Middle frontal gyrus (tissue), 1 donor: Measurements from ENCODE around the gene SYNE1.
"Not testable (repeated sequence)": the region's sequence is repeated elsewhere in the genome, so short reads cannot be mapped to it uniquely, and the experiment has no call there.

Experiments used
- DNase-seq: peaks from one replicate; pipeline ENCODE4 v3.0.0-alpha.2; 2015; ENCODE audit warnings: low spot score; ENCODE audit errors: extremely low spot score

Gene SYNE1

GRCh38 chr6:152566103-152566875, 70.9 kb downstream of the SYNE1 start:
- DNase-seq = no peak

GRCh38 chr6:152563177-152563576, 74.0 kb downstream of the SYNE1 start:
- no peak for DNase-seq

GRCh38 chr6:152558798-152559197, 78.4 kb downstream of the SYNE1 start:
- DNase-seq = not testable (repeated sequence)

GRCh38 chr6:152557502-152557901, 79.7 kb downstream of the SYNE1 start:
- DNase-seq = no peak

- no peak for DNase-seq
Observed at GRCh38 chr6:152554851-152555250, 82.3 kb downstream of the SYNE1 start.

- DNase-seq = no peak
Observed at GRCh38 chr6:152552616-152553209, 84.4 kb downstream of the SYNE1 start.

GRCh38 chr6:152543519-152543918, 93.6 kb downstream of the SYNE1 start:
- DNase-seq = no peak

- no peak for DNase-seq
Observed at GRCh38 chr6:152540381-152540780, 96.8 kb downstream of the SYNE1 start.

- DNase-seq = no peak
Observed at GRCh38 chr6:152534541-152534940, 102.6 kb downstream of the SYNE1 start.

GRCh38 chr6:152532556-152533422, 104.4 kb downstream of the SYNE1 start:
- DNase-seq = no peak

- DNase-seq = no peak
Observed at GRCh38 chr6:152531659-152532058, 105.5 kb downstream of the SYNE1 start.

- DNase-seq = no peak
Observed at GRCh38 chr6:152529369-152529768, 107.8 kb downstream of the SYNE1 start.

- not testable (repeated sequence) for DNase-seq
Observed at GRCh38 chr6:152514120-152514519, 123.0 kb downstream of the SYNE1 start.

GRCh38 chr6:152509916-152510315, 127.2 kb downstream of the SYNE1 start:
- no peak for DNase-seq

GRCh38 chr6:152508477-152508876, 128.7 kb downstream of the SYNE1 start:
- DNase-seq = no peak

- DNase-seq = no peak
Observed at GRCh38 chr6:152503546-152503945, 133.6 kb downstream of the SYNE1 start.

GRCh38 chr6:152502421-152503188, 134.6 kb downstream of the SYNE1 start:
- DNase-seq = no peak

- DNase-seq = no peak
Observed at GRCh38 chr6:152499931-152500330, 137.2 kb downstream of the SYNE1 start.

GRCh38 chr6:152496731-152497130, 140.4 kb downstream of the SYNE1 start:
- DNase-seq = no peak

GRCh38 chr6:152495456-152495855, 141.7 kb downstream of the SYNE1 start:
- DNase-seq = not testable (repeated sequence)

- DNase-seq = not testable (repeated sequence)
Observed at GRCh38 chr6:152492281-152492680, 144.9 kb downstream of the SYNE1 start.
